NCI-H1417 treated with DMSO at 0.1 percent for 48 hours (cell line): ENCODE results near the gene LRFN3.
"Not testable (repeated sequence)": the region's sequence is repeated elsewhere in the genome, so short reads cannot be mapped to it uniquely, and the experiment has no call there.

Experiments
- DNase-seq: peaks from one replicate; lab custom pipeline; 2025; lab: John Stamatoyannopoulos, UW

Gene LRFN3

DNA sequence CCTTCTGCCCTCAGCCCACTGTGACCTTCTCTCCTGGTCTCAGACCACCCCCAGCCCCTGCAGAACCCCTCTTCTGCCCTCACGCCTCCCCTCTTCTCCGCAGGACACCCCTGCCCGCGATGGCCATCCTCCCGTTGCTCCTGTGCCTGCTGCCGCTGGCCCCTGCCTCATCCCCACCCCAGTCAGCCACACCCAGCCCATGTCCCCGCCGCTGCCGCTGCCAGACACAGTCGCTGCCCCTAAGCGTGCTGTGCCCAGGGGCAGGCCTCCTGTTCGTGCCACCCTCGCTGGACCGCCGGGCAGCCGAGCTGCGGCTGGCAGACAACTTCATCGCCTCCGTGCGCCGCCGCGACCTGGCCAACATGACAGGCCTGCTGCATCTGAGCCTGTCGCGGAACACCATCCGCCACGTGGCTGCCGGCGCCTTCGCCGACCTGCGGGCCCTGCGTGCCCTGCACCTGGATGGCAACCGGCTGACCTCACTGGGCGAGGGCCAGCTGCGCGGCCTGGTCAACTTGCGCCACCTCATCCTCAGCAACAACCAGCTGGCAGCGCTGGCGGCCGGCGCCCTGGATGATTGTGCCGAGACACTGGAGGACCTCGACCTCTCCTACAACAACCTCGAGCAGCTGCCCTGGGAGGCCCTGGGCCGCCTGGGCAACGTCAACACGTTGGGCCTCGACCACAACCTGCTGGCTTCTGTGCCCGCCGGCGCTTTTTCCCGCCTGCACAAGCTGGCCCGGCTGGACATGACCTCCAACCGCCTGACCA, 3.3 kb downstream of the LRFN3 start:
- DNase-seq, result no peak

GRCh38 chr19:35940078-35940775, 4.1 kb downstream of the LRFN3 start:
- no peak for DNase-seq

DNA sequence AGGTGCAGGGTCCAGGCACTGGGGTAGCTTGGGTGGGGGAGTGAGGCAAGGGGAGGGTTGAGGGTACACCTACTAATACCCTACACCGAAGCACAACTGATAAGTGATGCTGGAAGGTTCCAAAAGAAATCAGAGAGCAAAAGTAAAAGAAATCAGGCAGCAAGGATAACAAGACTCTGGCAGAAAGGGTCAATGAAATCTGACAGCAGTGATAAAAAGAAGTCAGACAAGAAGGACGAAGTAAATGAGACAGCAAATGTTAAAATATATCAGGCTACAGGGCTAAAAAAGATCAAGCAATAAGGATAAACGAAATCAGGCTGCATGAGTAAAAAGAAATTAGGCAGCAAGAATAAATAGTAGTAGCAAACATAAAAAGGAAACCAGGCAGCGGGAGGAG, 4.7 kb downstream of the LRFN3 start:
- no peak for DNase-seq

GRCh38 chr19:35942235-35942634, 6.1 kb downstream of the LRFN3 start:
- DNase-seq, result no peak

GRCh38 chr19:35943321-35944301, 7.4 kb downstream of the LRFN3 start:
- DNase-seq, result no peak

GRCh38 chr19:35944556-35944955, 8.4 kb downstream of the LRFN3 start:
- DNase-seq, result no peak

- DNase-seq, result no peak
Measured at GRCh38 chr19:35945121-35945790, 9.1 kb downstream of the LRFN3 start.

DNA sequence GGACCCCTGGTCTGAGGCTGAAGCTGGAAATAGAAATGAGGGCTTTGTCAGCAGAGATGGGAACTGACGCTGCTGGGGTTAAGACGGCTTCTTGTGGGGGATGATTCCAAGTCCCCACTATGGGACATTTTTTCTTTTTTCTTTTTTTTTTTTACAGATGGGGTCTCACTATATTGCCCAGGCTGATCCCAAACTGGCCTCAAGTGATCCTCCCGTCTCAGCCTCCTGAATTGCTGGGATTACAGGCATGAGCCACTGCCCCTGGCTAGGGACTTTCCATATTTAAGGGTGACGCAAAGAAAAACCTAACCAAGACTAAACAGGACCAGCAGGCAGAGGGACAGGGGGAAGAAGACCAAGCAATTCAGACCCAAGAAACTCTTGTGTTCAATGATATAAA, 10.0 kb downstream of the LRFN3 start:
- no peak for DNase-seq

GRCh38 chr19:35949131-35949530, 13.0 kb downstream of the LRFN3 start:
- no peak for DNase-seq

- DNase-seq, result no peak
Measured at GRCh38 chr19:35955881-35956634, 19.9 kb downstream of the LRFN3 start.

GRCh38 chr19:35957411-35957810, 21.2 kb downstream of the LRFN3 start:
- DNase-seq, result not testable (repeated sequence)

- no peak for DNase-seq
Measured at GRCh38 chr19:35958660-35959039, 22.5 kb downstream of the LRFN3 start.

- DNase-seq, result no peak
Measured at GRCh38 chr19:35959040-35959967, 23.1 kb downstream of the LRFN3 start.

DNA sequence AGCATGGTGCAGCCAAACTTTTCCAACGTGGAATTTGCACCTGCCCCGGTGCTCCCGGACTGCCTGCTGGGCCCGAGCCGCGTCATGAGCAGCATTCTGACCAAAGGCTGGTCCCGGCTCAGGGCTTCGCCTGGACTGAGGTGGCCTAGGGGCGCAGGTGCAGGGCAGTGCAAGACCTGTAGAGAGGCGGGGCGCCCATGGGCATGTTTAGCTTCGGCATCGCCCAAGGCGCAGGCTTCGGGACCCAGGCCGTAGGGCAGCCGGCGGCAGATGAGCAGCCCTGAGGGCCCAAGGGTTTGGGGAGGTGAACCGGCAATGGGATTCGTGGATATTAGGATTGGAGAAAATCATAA, 23.8 kb downstream of the LRFN3 start:
- no peak for DNase-seq

GRCh38 chr19:35960432-35960972, 24.3 kb downstream of the LRFN3 start:
- no peak for DNase-seq

DNA sequence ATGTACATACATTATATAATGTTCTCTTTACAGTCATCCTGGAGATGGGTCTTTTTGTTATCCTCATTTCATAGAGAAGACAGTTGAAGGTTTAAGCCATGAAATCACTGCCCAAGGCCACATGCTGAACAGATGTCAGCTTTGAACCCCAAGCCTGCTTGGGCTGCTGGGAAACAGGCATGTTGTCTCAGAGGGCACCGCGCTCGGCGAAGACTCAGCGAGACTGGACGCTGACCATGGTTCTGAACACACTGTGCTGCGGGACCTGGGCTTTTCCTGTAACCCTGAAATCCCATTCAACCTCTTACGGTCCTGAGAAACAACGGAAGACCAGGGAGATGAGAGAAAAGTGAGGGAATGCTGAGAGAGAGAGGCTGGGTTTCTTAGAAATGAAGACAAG, 27.3 kb downstream of the LRFN3 start:
- no peak for DNase-seq

DNA sequence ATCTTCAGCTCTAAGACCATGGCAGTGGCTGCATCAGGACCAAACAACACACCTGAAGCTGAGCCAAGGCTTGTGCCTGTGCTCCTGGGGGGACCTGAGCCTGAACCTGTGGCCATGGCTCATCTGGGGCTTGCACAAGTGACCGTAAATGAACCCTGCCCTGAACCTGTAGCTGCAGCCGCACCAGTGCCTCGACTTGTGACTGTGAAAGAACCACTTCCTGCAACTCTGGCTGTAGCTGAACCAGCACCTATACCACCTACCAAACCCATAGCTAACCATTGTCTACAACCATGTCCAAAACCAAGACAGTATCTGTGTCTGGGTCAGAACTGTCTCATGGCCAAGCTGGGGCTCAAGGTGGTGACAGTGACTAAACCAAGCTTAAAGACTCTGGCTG, 30.6 kb downstream of the LRFN3 start:
- DNase-seq, result no peak

- no peak for DNase-seq
Measured at GRCh38 chr19:35973487-35973886, 37.3 kb downstream of the LRFN3 start.

DNA sequence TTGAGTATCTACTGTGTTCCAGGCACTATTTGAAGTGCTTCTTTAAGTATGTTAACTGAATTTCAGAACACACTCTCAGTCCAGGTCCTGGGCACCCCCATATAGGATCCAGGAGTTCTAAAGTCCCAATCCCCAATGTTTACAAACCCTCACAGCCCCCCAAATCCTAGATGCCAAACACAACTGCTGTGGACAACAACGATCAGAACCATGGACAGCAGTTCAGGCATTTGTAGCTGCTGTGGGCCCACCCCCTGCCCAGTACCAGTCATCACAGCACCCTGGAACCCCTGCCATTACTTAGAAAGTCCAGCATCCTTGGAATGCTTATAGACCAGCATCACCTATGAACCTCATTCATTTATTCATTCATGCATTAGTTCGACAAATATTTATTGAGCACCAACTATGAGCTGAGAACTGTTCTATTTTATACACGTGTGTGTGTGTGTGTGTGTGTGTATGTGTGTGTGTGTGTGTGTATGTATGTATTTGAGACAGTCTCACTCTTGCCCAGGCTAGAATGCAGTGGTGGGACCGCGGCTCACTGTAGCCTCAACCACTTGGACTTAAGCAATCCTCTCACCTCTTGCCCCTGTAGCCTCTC, 39.5 kb downstream of the LRFN3 start:
- no peak for DNase-seq
